Measurements from ENCODE around the gene PMVK.
"Not testable (repeated sequence)": the region's sequence is repeated elsewhere in the genome, so short reads cannot be mapped to it uniquely, and the experiment has no call there.

DNA sequence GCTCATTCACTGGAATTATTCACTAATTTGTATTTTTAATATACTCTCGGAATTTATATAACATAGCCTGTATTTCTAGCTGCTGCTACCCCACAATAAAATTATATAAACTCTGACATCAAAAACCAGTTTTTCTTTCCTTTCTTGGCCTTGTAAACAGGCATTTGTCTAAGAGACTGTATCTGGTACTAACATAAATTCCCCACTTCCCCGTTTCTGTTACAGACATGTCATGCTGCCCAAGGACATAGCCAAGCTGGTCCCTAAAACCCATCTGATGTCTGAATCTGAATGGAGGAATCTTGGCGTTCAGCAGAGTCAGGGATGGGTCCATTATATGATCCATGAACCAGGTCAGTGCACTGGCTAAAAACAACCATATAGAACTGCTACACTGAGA, 41.2 kb upstream of the PMVK start:
- TF ChIP-seq, protein P1, sequence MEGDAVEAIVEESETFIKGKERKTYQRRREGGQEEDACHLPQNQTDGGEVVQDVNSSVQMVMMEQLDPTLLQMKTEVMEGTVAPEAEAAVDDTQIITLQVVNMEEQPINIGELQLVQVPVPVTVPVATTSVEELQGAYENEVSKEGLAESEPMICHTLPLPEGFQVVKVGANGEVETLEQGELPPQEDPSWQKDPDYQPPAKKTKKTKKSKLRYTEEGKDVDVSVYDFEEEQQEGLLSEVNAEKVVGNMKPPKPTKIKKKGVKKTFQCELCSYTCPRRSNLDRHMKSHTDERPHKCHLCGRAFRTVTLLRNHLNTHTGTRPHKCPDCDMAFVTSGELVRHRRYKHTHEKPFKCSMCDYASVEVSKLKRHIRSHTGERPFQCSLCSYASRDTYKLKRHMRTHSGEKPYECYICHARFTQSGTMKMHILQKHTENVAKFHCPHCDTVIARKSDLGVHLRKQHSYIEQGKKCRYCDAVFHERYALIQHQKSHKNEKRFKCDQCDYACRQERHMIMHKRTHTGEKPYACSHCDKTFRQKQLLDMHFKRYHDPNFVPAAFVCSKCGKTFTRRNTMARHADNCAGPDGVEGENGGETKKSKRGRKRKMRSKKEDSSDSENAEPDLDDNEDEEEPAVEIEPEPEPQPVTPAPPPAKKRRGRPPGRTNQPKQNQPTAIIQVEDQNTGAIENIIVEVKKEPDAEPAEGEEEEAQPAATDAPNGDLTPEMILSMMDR (IDR thresholded peaks at IDR 0.05), result not testable (repeated sequence)
- not testable (repeated sequence) for TF ChIP-seq EP300, POLR2A (IDR thresholded peaks at IDR 0.05)

Measured in tibial nerve (tissue), 4 donors.